ENCODE data around the gene PRKCE. TPM values are rescaled to one million over a fixed set of nuclear protein-coding genes. Genes with fewer than 3 reads are reported as not detected.

PRKCE gene
- total RNA-seq, 1 experiment from 2014 or later: 1.3 TPM

DNA sequence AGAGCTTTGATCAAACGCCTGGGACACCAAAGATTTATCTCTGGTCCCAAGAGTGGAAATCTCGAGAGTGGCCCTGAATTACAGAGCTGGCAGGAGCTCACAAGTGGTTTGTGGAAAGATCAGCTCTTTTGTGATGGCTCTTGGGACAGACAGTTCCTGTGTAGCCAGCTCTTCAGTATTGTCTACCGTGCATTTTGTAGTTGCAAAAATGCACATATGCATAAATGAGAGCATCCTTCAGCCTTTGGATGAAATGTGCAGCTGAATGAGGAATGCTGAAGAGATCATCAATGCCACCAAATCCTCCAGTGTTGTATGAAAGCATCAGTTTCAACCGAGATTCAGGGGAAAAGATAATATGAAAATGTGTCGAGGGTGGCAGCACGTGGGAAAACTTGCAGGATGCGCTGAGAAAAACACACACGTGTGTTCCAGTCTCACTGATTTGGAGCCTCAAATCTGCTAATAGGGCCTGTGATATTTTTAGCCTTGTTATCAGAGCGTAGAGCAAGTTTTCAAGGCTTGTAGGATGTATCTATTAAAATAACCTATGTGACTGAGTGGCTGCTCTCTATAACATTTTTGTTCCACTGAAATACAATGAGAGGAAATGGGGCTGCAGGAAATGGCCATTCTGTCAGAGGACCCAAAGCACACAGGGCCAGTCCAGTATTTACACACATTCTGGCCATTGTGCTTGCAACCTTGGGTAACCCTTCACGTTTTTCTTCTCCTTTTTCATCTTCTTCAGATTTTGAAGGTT, 138.7 kb downstream of the PRKCE start:
- H3K9me3 ChIP-seq (ENCODE audit: control insufficient read depth, low read depth, low read length): no peaks in the 10 kb centered on the region
- no peak overlapping the region for H3K27ac Mint-ChIP-seq
- no peak overlapping the region for H2BK12ac ChIP-seq (ENCODE audit: insufficient read length, low read depth, low read length)
- H3K36me3 Mint-ChIP-seq (ENCODE audit: insufficient read depth in 1 of 3, low read depth in 3 of 3): no peaks in the 10 kb centered on the region
- no peak overlapping the region for H3K23ac ChIP-seq (ENCODE audit: insufficient read length, low read depth, low read length)
- no peaks in the 10 kb centered on the region for H3K9me3 Mint-ChIP-seq
- no peaks in the 10 kb centered on the region for H3K23me2 ChIP-seq (ENCODE audit: insufficient read length, low read depth, low read length, poor library complexity, severe bottlenecking)
- H3K18ac ChIP-seq (ENCODE audit: insufficient read length, low read depth, low read length): no peak overlapping the region
- H2BK5ac ChIP-seq (ENCODE audit: insufficient read length, low read length): no peak overlapping the region
- no peak overlapping the region for H3K9ac ChIP-seq (ENCODE audit: extremely low read depth, insufficient read length, low read length)
- H3K27me3 ChIP-seq (ENCODE audit: insufficient read depth, low read length): no peaks in the 10 kb centered on the region
- no peak overlapping the region for H3T11ph ChIP-seq (ENCODE audit: low read length)
- TF ChIP-seq, protein P1, sequence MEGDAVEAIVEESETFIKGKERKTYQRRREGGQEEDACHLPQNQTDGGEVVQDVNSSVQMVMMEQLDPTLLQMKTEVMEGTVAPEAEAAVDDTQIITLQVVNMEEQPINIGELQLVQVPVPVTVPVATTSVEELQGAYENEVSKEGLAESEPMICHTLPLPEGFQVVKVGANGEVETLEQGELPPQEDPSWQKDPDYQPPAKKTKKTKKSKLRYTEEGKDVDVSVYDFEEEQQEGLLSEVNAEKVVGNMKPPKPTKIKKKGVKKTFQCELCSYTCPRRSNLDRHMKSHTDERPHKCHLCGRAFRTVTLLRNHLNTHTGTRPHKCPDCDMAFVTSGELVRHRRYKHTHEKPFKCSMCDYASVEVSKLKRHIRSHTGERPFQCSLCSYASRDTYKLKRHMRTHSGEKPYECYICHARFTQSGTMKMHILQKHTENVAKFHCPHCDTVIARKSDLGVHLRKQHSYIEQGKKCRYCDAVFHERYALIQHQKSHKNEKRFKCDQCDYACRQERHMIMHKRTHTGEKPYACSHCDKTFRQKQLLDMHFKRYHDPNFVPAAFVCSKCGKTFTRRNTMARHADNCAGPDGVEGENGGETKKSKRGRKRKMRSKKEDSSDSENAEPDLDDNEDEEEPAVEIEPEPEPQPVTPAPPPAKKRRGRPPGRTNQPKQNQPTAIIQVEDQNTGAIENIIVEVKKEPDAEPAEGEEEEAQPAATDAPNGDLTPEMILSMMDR (conservative IDR thresholded peaks at IDR 0.05): no peak
- H2BK15ac ChIP-seq (ENCODE audit: low read depth, low read length): no peak overlapping the region
- no peak overlapping the region for H3K4me2 ChIP-seq (ENCODE audit: insufficient read depth, insufficient read length, low read length)
- H3K4me3 Mint-ChIP-seq: no peak overlapping the region
- no peaks in the 10 kb centered on the region for H3K79me2 ChIP-seq (ENCODE audit: insufficient read depth, low read length)
- H3K4ac ChIP-seq (ENCODE audit: low read depth, low read length): no peak overlapping the region
- H3K14ac ChIP-seq (ENCODE audit: insufficient read depth, low read length): no peak overlapping the region
- H4K91ac ChIP-seq (ENCODE audit: insufficient read length, low read depth, low read length): no peak overlapping the region
- H2AFZ ChIP-seq (ENCODE audit: low read length): no peak overlapping the region
- WGBS (ENCODE audit: extremely low coverage, insufficient read length, low lambda C conversion rate): no CpG with 5 or more reads among the region's 10 CpGs
- no peak overlapping the region for H2BK20ac ChIP-seq (ENCODE audit: low read depth, low read length, poor library complexity, severe bottlenecking)
- H3K4me1 Mint-ChIP-seq: peaks cover 0 to 3% of the 10 kb centered on the region in 2 experiments; a peak in 2 of 4 replicates
- no peak for DNase-seq
- H3K4me1 ChIP-seq (ENCODE audit: insufficient read depth, low read length): no peaks in the 10 kb centered on the region
- no peak overlapping the region for H2BK120ac ChIP-seq (ENCODE audit: low read depth, low read length, poor library complexity, severe bottlenecking)
- peaks cover 2% of the 10 kb centered on the region for H3K27me3 Mint-ChIP-seq (ENCODE audit: low read depth)
- no peak overlapping the region for H4K5ac ChIP-seq (ENCODE audit: insufficient read length, low read depth, low read length)
- no peak overlapping the region for H3K56ac ChIP-seq (ENCODE audit: insufficient read length, low read depth, low read length)
- no peak overlapping the region for H4K8ac ChIP-seq (replicated peaks; ENCODE audit: insufficient read length, low read depth, low read length)
- H3K79me1 ChIP-seq (ENCODE audit: insufficient read depth, low read depth, low read length, poor library complexity, severe bottlenecking): no peaks in the 10 kb centered on the region
- no peak overlapping the region for H2AK5ac ChIP-seq (ENCODE audit: insufficient read length, low read length)
- H4K20me1 ChIP-seq (ENCODE audit: control insufficient read depth, insufficient read depth, insufficient read length): no peaks in the 10 kb centered on the region
- no peak overlapping the region for H3K27ac ChIP-seq (ENCODE audit: insufficient read length, low read depth, low read length)
